ENCODE data around the gene F3. TPM values are rescaled to one million over a fixed set of nuclear protein-coding genes. Genes with fewer than 3 reads are reported as not detected.

F3 gene
- total RNA-seq, 2 experiments from 2014 or later, result not detected

- Mint-ChIP-seq H3K4me1 (ENCODE audit: low read depth) (no peaks in the 10 kb centered on the region), H3K9me3 (no peaks in the 10 kb centered on the region), H3K27ac (no peak overlapping the region), H3K36me3 (ENCODE audit: low read depth) (no peaks in the 10 kb centered on the region), H3K27me3 (peaks cover 4% of the 10 kb centered on the region), H3K4me3 (no peak overlapping the region)
- ATAC-seq, result no peak
- ChIA-PET POLR2A (no interaction called here), CTCF (no interaction called here)
- intact Hi-C loops (cut with micrococcal nuclease), result no loop called here
- no peak for DNase-seq
- no peak for TF ChIP-seq CTCF (IDR thresholded peaks at IDR 0.05)
Measured at GRCh38 chr1:94532077-94532476, 9.5 kb downstream of the F3 start.

GRCh38 chr1:94531664-94532063 lies 9.9 kb downstream of the F3 start:
- DNase-seq (no peak), ATAC-seq (no peak)
- Mint-ChIP-seq H3K36me3 (ENCODE audit: low read depth) (no peaks in the 10 kb centered on the region), H3K9me3 (no peaks in the 10 kb centered on the region), H3K4me1 (ENCODE audit: low read depth) (no peaks in the 10 kb centered on the region), H3K27me3 (peaks cover 4% of the 10 kb centered on the region), H3K4me3 (no peak overlapping the region), H3K27ac (no peak overlapping the region)
- ChIA-PET CTCF (no interaction called here), POLR2A (no interaction called here)
- TF ChIP-seq CTCF (IDR thresholded peaks at IDR 0.05), result no peak
- intact Hi-C loops (cut with micrococcal nuclease), result no loop called here

DNA sequence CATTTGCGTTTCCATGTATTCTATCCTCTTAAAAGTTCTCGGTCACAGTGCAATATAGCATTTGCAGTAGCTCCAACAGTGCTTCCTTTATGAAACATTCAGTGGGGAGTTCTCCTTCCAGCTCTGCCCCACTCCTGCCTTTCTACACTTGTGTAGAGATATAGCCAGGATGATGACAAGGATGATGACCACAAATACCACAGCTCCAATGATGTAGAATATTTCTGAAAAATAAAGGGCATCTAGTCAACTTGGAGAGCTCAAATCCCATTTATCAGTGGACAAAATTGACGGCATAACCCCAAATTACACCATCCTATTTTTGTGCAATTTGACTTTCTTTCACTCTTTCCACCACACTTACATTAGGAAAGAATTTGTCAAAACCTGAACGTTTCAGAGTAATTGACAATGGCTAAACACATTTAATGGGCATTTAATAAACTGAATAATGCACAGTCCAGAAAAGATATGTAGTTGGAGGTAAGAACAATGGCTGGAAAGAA lies 11.1 kb downstream of the F3 start:
- no peak overlapping the region for H3K27ac Mint-ChIP-seq
- H3K4me1 Mint-ChIP-seq (ENCODE audit: low read depth), result no peaks in the 10 kb centered on the region
- H3K36me3 Mint-ChIP-seq (ENCODE audit: low read depth), result no peaks in the 10 kb centered on the region
- ChIA-PET CTCF (no interaction called here), POLR2A (no interaction called here)
- H3K27me3 Mint-ChIP-seq, result peaks cover 4% of the 10 kb centered on the region
- no peak for ATAC-seq
- TF ChIP-seq CTCF (IDR thresholded peaks at IDR 0.05), result no peak
- H3K4me3 Mint-ChIP-seq, result no peak overlapping the region
- H3K9me3 Mint-ChIP-seq, result no peaks in the 10 kb centered on the region
- no peak for DNase-seq
- intact Hi-C loops (cut with micrococcal nuclease), result no loop called here

DNA sequence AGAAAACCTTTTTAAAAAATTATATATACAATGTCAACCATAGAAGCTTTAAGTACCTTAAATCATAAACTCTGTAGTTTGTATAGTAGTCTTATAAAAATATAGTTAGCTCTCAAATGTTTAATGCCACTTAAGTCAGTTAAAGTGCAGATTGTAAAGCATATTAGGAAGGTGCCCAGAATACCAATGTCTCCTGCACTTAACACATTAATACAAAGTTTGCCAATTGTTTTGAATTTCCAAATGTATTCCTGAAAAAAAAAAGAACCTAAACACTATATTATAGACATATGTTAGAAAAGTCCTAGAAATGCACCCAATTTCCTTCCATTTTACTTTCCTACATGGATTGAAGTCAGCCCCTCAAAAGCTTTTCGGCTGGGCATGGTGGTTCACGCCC lies 12.1 kb downstream of the F3 start:
- DNase-seq, result no peak
- intact Hi-C loops (cut with micrococcal nuclease), result loop anchor here (10.0 kb wide), 1 partner anchor 275 kb away; no protein-coding TSS in a partner anchor
- Mint-ChIP-seq H3K9me3 (no peaks in the 10 kb centered on the region), H3K4me1 (ENCODE audit: low read depth) (no peaks in the 10 kb centered on the region), H3K36me3 (ENCODE audit: low read depth) (no peaks in the 10 kb centered on the region), H3K27ac (no peak overlapping the region), H3K27me3 (peaks cover 2% of the 10 kb centered on the region), H3K4me3 (no peak overlapping the region)
- CTCF ChIA-PET, result interaction anchor here (1.4 kb wide), 1 partner anchor 10 kb away, joined by 5 read pairs; no protein-coding TSS in a partner anchor
- ATAC-seq, result no peak
- no peak for TF ChIP-seq CTCF (IDR thresholded peaks at IDR 0.05)
- POLR2A ChIA-PET, result interaction anchor here (1.2 kb wide), 1 partner anchor 922 kb away, joined by 3 read pairs; no protein-coding TSS in a partner anchor

GRCh38 chr1:94528826-94529225 lies 12.7 kb downstream of the F3 start:
- Mint-ChIP-seq H3K36me3 (ENCODE audit: low read depth) (no peaks in the 10 kb centered on the region), H3K4me3 (no peak overlapping the region), H3K4me1 (ENCODE audit: low read depth) (no peaks in the 10 kb centered on the region), H3K27me3 (no peaks in the 10 kb centered on the region), H3K9me3 (no peaks in the 10 kb centered on the region), H3K27ac (no peak overlapping the region)
- no peak for TF ChIP-seq CTCF (IDR thresholded peaks at IDR 0.05)
- ATAC-seq (no peak), DNase-seq (no peak)
- POLR2A ChIA-PET, result interaction anchor here (1.2 kb wide), 1 partner anchor 922 kb away, joined by 3 read pairs; no protein-coding TSS in a partner anchor
- CTCF ChIA-PET, result interaction anchor here (1.4 kb wide), 1 partner anchor 10 kb away, joined by 5 read pairs; no protein-coding TSS in a partner anchor
- intact Hi-C loops (cut with micrococcal nuclease), result loop anchor here (10.0 kb wide), 1 partner anchor 276 kb away; no protein-coding TSS in a partner anchor

Measured in activated CD8-positive, alpha-beta T cell treated with anti-CD3 and anti-CD28 coated beads for 36 hours (primary cell).